Stomach (tissue), 4 donors: Measurements from ENCODE around the gene CD1B.

ENCODE experiments used
- POLR2A ChIP-seq, 4 donors: fragments of 450-650 bp; IDR thresholded peaks; one replicate each; pipeline ENCODE4 v1.6.1; 2016; ENCODE audit warnings: antibody characterized with exemption in 4 of 4, control low read depth in 2 of 4, mild to moderate bottlenecking in 1 of 4, moderate library complexity in 1 of 4
- POLR2AphosphoS5 ChIP-seq, 3 donors: sonication (generic); formaldehyde crosslinking; IDR thresholded peaks; one replicate each; pipeline ENCODE4 v1.6.1; 2016; ENCODE audit warnings: antibody characterized with exemption in 3 of 3
- TF ChIP-seq, protein P1 (sequence below), 7 experiments: fragments of 450-650 bp in 4 of 7; fragments of 200-600 bp in 3 of 7; sonication (generic) in 3 of 7; IDR thresholded peaks; one replicate each; pipeline ENCODE4 v1.5.1; 2016 to 2019; ENCODE audit warnings: antibody characterized with exemption in 7 of 7, control low read depth in 2 of 7, mild to moderate bottlenecking in 1 of 7

DNA sequence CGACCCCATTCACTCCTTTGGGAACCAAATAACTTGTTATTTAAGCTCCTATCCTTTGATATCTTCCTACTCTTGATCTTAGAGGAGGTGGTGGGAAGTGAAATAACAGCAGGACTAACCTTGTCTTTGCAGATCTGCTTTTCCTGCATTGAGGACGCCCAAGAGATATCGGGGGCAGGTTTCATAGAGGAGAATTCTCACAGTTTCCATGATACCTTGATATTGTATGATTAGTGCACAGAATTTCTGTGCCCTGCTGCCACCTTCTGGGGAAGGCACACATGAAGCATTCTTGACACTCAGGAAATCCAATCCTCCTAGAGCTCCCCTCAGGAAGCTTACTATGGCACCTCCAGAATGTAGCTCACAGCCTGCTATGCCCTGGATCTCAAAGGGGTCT, 1.6 kb downstream of the CD1B start:
- TF ChIP-seq, protein P1, sequence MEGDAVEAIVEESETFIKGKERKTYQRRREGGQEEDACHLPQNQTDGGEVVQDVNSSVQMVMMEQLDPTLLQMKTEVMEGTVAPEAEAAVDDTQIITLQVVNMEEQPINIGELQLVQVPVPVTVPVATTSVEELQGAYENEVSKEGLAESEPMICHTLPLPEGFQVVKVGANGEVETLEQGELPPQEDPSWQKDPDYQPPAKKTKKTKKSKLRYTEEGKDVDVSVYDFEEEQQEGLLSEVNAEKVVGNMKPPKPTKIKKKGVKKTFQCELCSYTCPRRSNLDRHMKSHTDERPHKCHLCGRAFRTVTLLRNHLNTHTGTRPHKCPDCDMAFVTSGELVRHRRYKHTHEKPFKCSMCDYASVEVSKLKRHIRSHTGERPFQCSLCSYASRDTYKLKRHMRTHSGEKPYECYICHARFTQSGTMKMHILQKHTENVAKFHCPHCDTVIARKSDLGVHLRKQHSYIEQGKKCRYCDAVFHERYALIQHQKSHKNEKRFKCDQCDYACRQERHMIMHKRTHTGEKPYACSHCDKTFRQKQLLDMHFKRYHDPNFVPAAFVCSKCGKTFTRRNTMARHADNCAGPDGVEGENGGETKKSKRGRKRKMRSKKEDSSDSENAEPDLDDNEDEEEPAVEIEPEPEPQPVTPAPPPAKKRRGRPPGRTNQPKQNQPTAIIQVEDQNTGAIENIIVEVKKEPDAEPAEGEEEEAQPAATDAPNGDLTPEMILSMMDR (IDR thresholded peaks at IDR 0.05): peak in 1 of 7 experiments; percentile 30
- no peak for TF ChIP-seq POLR2A (IDR thresholded peaks at IDR 0.05)
- TF ChIP-seq POLR2AphosphoS5 (IDR thresholded peaks at IDR 0.05): no peak
